Kidney epithelial cell (primary cell): ENCODE data around the gene NFYB. TPM values are rescaled to one million over a fixed set of nuclear protein-coding genes. Genes with fewer than 3 reads are reported as not detected.

ENCODE experiments used
- DNase-seq: peaks from one replicate; pipeline ENCODE4 v3.0.0-alpha.2; 2010; ENCODE audit warnings: low read depth
- H3K27me3 ChIP-seq: 2 replicates; pipeline ENCODE4 v1.6.0; 2011; ENCODE audit warnings: low read length; ENCODE audit not compliant: control insufficient read depth, insufficient read depth
- H3K36me3 ChIP-seq: 2 replicates; pipeline ENCODE4 v1.5.1; 2011; ENCODE audit warnings: low read length; ENCODE audit not compliant: control insufficient read depth, insufficient read depth
- H3K4me3 ChIP-seq: 2 replicates; pipeline ENCODE4 v1.5.1; 2011; ENCODE audit warnings: low read depth, mild to moderate bottlenecking, control low read depth, low read length
- total RNA-seq: library from RNA; depleted of rRNA; stranded (reverse); fragments of >200 nt; gene quantifications from 2 replicates; pipeline ENCODE4 v1.2.3, GENCODE V29; 2015
- TF ChIP-seq, protein P1 (sequence below): IDR thresholded peaks from 2 replicates; pipeline ENCODE4 v1.5.1; 2011; ENCODE audit warnings: mild to moderate bottlenecking, moderate library complexity, low read length, control low read depth, inconsistent platforms; ENCODE audit not compliant: insufficient read depth, poor library complexity, severe bottlenecking

NFYB gene
- total RNA-seq = 14.3 and 17.2 TPM in 2 replicates

DNA sequence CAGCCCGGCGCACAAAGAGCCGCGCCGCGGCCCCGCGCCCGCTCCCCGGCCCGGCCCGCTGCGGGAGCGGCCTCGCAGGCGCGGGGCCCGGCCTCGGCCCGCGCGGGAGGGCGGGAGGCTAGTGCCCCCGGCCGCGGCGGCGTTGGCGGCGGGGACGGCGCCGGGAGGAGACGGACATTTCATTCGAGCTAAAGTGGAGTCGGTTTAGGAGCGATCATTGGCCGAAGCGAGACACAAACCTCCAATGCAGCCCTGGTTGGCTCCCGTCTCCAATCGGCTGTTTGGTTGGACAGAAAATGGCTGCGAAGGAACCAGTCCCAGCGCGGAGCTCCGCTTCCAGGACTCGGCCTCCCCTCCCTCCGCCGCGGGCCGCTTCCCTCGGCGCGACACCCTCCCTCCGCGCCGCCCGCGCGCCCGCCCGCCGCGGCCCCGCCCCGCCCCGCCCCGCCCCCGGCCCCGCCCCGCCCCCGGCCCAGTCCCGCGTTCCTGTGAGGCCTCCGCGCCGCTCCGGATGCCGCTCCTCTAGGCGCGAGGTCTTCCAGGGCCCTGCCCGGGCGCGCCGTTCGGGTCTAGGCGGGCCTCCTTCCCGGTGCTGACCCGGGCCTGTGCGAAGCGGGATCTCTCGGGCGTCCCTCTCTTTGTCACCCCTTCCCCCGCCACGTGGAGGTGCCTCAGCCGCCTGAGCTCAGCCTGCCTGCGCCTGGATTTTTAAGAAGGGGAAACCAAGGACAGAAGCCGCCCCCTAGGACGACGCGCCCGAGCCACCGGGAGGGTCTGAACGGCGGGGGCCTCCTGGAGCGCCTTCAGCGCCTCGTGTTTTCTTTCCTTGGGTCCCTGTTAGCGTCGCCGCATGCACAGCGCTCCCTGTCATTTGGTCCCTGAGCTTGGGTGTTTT is at the start of gene NFYB:
TSS of gene NFYB (minus strand) at position 309 of the 895 bp plus-strand sequence. CDS start 2,757 bp downstream, outside the sequence.
- TF ChIP-seq, protein P1, sequence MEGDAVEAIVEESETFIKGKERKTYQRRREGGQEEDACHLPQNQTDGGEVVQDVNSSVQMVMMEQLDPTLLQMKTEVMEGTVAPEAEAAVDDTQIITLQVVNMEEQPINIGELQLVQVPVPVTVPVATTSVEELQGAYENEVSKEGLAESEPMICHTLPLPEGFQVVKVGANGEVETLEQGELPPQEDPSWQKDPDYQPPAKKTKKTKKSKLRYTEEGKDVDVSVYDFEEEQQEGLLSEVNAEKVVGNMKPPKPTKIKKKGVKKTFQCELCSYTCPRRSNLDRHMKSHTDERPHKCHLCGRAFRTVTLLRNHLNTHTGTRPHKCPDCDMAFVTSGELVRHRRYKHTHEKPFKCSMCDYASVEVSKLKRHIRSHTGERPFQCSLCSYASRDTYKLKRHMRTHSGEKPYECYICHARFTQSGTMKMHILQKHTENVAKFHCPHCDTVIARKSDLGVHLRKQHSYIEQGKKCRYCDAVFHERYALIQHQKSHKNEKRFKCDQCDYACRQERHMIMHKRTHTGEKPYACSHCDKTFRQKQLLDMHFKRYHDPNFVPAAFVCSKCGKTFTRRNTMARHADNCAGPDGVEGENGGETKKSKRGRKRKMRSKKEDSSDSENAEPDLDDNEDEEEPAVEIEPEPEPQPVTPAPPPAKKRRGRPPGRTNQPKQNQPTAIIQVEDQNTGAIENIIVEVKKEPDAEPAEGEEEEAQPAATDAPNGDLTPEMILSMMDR = no peak
- no peaks in the 10 kb centered on the region for H3K27me3 ChIP-seq

DNA sequence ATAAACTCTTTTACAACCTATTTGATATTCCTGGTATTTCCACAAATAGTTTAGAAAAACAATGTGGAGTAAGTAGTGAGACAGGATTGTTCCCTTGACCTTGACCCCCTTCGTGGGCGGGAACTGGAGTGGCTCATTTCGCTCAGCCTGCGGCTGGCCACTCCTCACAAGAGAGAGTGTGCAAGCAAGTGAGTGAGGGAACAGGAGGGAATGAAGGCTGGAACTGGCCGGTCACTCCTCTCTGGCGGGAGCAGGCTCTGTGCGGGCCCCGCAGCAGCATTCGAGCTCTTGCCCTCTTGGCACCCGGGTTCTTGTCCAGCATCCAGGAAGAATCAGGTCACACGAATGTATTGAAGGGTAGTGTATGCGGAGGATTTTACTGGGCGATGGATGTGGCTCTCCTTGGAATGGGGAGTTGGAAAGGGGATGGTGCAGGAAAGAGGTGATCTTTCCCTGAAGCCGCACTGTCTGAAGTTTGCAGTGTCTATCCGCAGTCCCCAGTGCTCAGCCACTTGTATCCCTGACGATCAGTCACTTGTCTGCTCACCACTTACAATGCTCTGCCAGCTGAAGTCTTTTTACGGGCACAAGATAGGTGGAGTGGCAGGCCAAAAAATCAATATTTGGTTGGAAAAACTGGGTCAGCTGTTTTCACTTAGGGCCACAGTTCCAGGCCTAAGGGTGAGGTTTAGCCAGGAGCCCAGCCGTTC is 49.6 kb upstream of the NFYB start:
- Histone ChIP-seq H3K36me3 (no peaks in the 10 kb centered on the region), H3K4me3 (no peak overlapping the region), H3K27me3 (no peaks in the 10 kb centered on the region)
- TF ChIP-seq, protein P1 = no peak
- DNase-seq = no peak

More for the DNA sequence above, at the start of gene NFYB:
- DNase-seq = peak; percentile 85
- H3K36me3 ChIP-seq = no peaks in the 10 kb centered on the region
- H3K4me3 ChIP-seq = peak within 1 kb of the TSS; percentile 66

DNA sequence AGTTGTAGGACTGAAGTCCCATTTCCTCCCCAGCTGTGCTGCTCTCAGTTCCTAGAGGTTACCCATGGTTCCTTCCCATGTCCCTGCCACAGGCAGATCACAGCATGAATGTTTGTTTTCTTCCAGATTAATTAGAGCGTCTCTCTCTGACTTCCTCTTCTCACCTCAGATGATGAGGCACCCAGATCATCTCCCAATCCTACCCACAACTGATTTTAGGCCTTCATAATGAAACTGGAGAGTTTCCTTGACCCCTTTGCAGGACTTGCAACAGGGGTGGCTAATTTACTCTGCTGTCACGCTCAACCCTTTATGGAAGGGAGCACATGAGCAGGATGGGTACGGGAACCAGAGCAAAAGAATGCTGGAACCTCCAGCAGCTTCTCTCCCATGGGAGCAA is 45.4 kb upstream of the NFYB start:
- H3K27me3 ChIP-seq = no peaks in the 10 kb centered on the region
- TF ChIP-seq, protein P1 = no peak
- no peak overlapping the region for H3K4me3 ChIP-seq

DNA sequence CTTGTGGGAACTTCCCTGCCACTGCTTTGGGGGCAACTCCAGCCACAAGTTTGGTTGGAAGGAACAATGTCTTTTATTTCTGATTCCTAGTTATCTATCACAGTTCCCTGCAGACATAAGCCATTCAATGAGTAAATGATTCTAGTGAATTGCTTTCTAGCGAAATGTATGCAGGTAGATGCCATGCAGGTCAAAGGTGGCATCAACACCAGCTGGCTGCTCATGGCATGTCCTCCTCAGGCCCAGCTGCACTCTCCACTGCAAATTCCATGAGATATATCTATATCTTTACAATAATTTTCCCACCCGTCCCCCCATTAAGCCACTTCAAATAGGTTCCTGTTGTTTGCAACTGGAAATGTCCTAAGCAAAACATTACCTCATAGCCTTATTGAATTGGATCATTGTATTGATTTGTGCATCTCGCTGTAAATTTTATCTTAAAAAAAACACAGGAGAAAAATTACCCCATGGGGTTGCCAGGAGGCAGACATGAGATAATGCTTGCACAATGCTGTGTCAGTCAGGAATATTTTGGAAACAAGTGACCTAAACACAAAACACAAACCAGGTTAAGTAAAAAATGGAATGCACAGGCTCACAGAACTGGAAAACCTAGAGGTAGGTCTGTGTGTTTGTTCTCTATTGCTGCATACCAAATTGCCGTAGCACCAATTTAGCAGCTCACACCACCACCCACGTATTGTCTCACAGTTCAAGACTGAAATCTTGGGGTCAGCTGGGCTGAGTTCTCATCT is 44.8 kb upstream of the NFYB start:
- Histone ChIP-seq H3K27me3 (no peaks in the 10 kb centered on the region), H3K36me3 (no peaks in the 10 kb centered on the region), H3K4me3 (no peak overlapping the region)
- TF ChIP-seq, protein P1 = no peak
- DNase-seq = no peak

More for the DNA sequence above, 45.4 kb upstream of the NFYB start:
- DNase-seq = no peak
- no peaks in the 10 kb centered on the region for H3K36me3 ChIP-seq

DNA sequence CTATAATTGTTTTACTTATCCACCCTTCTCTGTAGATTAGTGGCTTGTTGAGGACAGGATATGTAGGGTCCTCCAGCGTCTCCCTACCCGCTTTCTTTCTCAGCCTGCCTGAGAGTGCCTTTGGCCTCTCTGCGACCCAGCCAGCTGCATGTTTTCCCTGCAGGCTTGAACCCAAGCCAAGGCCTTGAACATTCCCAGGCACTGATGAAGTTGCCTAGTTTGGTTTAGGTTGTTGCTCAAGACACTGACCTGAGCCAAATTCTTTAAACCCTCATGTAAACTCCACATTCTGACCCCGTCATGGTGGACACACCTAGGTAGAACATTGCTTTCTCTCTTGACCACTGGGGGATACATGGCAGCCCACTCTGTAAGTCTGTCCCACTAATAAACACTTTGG is 44.1 kb upstream of the NFYB start:
- Histone ChIP-seq H3K27me3 (no peaks in the 10 kb centered on the region), H3K36me3 (no peaks in the 10 kb centered on the region), H3K4me3 (no peak overlapping the region)
- DNase-seq = no peak
- TF ChIP-seq, protein P1 = no peak
